RCC 7860 (cell line): ENCODE results near the gene AP3B1.
"Not testable (repeated sequence)": the region's sequence is repeated elsewhere in the genome, so short reads cannot be mapped to it uniquely, and the experiment has no call there.

Experiments used
- DNase-seq: peaks from one replicate; pipeline ENCODE4 v3.0.0-alpha.2; 2015; ENCODE audit warnings: low spot score
- FAIRE-seq: peaks from 2 replicates; lab custom pipeline; 2012; peaks lifted over from hg19 to GRCh38; lab: Jason Lieb, UNC

AP3B1 gene

DNA sequence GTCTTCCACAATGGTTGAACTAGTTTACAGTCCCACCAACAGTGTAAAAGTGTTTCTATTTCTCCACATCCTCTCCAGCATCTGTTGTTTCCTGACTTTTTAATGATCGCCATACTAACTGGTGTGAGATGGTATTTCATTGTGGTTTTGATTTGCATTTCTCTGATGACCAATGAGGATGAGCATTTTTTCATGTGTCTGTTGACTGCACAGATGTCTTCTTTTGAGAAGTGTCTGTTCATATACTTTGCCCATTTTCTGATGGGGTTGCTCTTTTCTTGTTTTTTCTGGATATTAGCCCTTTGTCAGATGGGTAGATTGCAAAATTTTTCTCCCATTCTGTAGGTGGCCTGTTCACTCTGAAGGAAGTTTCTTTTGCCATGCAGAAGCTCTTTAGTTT is 124.2 kb downstream of the AP3B1 start:
- not testable (repeated sequence) for FAIRE-seq, DNase-seq

DNA sequence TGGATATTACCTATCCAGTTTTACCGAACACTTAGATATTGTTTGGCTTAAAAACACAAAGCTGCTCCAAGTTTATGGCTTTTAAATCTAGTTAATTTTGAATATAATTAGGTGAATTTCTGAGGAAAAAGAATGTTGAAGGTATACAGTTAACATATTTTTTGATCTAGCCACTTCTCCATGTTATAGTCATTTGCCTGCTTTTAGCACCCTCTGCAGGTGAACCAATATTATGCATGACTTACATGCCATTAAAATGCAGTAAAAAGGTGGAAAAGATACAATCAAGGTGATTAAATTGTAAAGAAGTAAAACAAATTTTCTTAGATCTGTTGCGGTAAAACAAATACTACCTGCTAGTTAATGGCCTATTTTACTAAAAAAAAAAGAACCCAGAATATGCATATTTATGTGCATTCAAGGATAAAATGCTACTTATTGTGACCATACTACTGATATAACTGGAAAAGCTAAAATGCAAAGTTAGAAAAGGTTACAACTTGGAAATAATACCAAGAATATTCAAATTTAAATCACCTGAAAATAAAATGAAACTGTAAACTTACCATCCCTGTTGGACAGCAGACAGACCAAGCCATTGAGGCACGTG is 132.1 kb downstream of the AP3B1 start:
- FAIRE-seq (no peak), DNase-seq (no peak)

DNA sequence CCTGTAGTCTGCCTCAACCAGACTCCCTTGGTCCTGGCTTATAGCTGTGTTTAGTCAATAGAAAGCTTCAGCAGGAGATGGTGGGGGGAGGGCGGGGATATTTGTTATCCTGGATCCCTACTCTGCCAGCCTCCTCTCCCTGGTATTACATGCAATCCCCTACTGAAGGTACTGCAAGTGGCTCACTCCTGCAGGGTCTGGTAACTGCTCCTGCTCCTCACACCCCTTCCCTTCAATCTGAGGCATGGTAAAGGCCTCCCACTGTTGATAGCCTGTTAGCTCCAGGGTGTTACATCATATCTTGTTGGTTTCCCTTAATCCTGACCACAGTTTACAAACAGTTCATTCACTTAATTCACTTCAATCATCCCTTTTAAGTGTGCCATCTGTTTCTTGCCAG is 137.5 kb downstream of the AP3B1 start:
- DNase-seq, result no peak
- FAIRE-seq, result no peak

DNA sequence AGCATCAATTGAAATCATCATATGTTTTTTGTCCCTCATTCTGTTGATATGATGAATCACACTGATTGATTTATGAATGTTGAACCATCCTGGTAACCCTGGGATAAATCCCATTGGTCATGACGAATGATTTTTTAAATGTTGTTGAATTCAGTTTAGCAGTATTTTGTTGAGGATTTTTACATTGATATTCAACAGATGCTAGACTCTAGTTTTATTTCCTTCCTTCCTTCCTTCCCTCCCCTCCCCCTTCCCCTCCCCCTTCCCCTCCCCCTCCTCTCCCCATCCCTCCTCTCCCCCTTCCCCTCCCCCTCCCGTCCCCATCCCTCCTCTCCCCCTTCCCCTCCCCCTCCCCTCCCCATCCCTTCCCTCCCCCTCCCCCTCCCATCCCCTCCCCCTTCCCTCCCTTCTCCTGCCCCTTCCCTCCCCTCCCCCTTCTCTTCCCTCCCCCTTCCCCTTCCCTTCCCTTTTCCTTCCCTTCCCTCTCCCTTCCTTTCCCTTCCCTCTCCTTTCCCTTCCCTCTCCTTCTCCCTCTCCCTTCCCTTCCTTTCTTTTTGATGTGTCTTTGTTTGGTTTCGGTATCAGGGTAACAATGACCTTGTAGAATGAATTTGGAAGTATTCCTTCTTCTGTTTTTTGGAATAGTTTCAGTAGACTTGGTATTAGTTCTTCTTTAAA is 142.8 kb downstream of the AP3B1 start:
- DNase-seq (no peak), FAIRE-seq (no peak)

DNA sequence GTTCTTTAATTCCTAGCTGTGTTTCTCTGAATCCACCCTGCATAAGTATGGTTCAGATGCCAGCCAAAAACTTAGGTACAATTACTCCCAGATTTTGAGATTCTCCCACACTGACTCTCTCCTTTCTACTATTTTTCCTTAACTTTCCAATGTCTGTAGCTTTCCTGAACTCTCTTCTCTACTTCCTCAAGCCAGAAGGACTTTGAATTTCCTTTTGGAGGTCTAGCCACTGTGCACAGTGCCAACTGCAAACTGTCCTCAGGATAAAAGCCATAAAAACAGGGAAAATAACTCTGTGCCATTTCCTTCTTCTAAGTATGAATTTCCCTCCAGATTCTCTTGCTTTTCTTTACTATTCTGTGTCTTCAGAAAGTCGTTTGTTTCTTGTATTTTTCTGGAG is 157.2 kb downstream of the AP3B1 start:
- no peak for FAIRE-seq
- DNase-seq, result no peak

DNA sequence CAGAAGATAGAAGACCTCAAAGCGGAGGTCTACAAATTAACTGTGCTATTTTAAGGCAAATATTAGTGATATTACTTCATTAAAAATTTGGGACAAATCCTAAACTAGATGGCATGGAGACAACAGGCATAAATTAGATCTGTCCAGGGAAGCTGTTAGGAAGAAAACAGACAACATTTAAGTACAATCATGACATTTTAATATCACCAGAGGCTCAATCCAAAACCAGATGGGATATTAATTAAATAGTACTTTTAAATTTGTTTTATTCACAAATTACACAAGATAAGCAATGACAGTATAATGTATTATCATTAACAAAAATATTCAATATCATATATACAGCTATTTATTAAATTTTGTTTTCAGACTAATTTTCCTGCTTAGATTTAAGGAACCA is 161.1 kb downstream of the AP3B1 start:
- FAIRE-seq (no peak), DNase-seq (no peak)

DNA sequence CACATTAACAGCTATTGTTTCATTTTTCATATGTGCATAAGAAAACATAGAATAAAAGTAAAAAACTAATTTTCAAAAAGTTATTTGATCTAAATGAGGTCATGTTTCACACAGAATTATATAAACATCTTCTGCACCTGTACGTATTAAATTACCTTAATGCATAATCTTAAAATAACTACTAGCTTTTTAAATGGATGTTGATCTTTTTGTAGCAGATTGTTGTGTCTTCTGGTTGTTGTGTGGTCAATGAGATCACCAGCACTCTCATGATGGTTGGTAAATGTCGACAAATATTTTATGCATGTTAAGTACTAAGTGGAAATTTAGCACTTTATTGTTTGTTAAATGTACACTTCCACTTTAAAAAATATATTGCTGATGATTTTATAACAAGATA is 162.0 kb downstream of the AP3B1 start:
- no peak for FAIRE-seq
- no peak for DNase-seq

DNA sequence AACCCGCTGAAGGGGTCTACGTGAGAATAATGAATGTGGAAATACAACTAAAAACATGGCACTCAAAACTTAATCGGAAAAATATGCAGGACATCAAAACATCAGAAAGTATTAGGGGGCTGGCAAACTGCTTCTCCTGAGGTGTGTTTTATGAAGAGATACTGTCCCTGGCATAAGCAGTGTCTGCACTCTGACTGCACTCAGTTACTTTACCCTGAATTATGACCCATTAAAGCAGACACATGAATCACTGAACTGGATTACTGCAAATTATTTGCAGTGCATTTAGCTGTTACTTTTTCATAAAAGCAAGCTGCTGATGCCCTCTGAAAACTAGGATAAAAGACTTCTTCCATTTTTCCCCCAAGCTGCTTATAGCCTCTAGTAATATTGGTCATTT is 164.9 kb downstream of the AP3B1 start:
- FAIRE-seq, result no peak

DNA sequence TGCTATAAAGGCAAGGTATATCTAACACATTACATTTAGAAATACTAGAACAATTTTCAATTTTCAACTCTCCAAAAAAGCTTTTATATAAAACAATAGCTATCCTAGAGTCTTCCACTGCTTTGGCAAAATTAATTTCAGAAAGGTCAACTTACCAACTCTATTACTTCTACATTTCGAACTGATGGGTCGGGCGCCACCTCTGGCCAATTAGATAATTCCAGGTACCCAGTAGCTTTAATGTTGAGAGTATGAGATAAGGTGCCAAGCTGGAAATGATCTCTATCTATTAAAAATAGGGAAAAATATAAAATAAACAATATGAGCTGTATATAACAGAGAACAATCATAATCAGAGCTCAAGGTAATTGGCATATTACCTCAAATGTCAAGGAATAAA is 166.6 kb downstream of the AP3B1 start:
- no peak for DNase-seq
- no peak for FAIRE-seq

More for the DNA sequence above, 164.9 kb downstream of the AP3B1 start:
- no peak for DNase-seq

DNA sequence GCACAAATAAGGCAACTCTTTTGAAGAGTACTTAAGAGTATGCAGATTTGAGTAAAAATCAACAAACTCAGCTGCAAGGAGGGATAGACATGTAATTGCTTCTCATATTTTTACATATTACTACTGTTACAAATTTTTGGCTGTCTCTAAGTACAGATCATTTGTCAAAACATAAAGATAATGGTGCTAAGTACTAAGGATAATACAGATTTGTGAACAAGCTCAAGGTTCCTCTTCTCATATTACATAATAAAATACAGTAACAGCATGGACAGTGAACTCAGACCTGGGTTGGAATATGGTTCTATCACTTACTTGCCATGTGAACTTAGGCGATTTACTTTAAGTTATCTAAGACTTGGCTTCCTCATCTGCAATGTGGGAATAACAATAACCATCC is 168.0 kb downstream of the AP3B1 start:
- FAIRE-seq, result no peak

DNA sequence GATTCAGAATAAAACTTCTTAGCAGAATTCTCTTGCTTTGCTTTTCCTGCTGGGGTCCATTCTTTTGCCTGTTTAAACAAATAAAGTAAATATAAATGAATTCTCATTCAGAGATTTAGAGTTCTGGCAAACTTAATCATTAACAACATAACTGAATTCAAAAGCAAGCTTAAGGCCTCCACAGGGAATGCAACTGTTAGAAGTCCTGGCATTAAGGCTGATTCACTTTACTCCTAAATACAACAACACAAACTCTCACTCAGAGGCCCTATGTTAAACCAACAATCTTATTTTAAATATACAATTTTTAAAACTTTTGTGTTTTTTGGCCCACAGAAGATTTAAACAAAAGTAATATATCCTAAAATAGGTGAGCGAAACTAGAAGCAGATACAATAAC is 178.3 kb downstream of the AP3B1 start:
- DNase-seq, result no peak
- no peak for FAIRE-seq

More for the DNA sequence above, 168.0 kb downstream of the AP3B1 start:
- no peak for DNase-seq

DNA sequence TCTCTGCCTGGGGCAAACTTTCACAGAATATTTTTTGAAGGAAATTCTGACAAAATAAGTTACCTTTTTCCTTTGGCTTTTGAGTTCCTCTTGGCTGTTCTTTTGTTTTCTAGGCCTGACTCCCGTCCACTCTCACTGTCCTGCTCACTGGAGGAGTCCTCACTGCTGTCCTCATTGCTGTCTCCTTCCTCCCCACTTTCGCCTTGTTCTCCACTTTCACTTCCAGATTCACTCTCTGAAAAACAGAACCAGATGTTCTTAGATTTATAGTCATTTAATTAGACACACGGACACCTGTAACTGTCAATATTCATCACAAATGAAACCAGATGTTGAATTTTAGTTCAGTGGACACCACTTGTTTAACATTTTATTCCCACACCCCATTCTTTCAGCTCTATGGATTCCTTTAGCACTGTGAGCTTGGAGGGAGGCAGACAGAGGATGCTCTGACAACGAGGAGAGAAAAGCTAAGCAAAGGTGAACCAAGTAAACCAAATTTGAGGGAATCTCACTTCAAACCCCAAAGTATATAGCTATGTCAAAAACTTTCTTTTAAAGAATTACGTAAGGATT is 180.7 kb downstream of the AP3B1 start:
- no peak for DNase-seq

DNA sequence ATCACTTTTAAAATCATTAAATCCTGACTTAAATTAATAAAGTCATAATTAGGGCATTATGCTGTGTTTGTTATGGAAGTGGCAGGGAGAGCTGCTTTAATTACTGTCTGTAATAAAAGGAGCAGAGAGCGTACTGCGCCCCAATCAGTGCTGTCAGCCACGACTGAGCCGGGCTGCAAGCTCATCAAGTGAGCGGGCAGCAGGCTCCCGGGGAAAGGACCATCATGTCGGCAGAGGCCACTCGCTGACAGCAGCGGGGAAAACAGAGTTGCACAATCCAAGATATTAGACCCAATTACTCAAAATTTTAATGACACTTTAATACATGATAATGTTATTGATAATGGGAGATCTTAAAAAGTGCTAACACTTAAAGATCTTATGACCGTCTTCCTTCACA is 181.6 kb downstream of the AP3B1 start:
- FAIRE-seq, result no peak

More for the DNA sequence above, 180.7 kb downstream of the AP3B1 start:
- FAIRE-seq, result no peak

DNA sequence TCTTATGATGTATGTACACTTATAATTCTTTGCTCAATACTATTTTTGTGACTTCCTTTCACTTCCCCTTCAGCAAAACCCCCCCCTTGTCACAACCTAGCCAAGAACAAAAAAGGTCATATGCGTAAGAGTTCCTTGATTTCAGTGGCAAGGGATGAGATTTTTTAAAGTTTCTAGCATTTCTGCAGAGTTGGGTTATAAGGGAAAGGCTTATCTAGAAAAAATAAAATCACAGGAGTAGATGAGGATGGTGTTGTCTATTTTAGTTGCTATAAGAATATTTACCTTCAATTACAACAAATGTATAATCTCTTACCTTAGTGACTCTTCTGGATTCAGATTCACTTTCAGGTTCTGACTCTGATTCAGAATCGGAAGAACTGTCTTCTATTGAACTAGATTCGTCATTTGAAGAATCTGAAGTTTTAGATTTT is 184.6 kb downstream of the AP3B1 start:
- no peak for FAIRE-seq

More for the DNA sequence above, 181.6 kb downstream of the AP3B1 start:
- no peak for DNase-seq

DNA sequence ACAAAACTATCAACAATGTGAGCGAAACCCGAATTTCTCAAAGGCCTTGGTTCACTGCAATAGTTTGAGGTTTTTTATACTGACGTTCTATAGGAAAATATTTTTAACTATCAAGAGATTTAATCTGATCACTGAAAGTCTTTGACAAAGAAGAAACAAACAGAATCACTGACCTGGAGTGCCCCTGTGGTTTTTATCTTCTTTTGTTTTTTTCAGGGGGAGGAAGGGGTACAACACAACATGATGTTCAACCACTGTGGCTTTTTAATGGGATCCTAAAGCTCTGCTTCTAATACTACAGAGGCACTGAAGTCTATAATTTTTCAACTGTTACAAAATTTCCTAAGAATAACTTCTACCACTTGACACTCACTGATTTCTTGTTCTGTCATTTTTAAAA is 185.9 kb downstream of the AP3B1 start:
- no peak for FAIRE-seq
- no peak for DNase-seq

More for the DNA sequence above, 184.6 kb downstream of the AP3B1 start:
- no peak for DNase-seq

DNA sequence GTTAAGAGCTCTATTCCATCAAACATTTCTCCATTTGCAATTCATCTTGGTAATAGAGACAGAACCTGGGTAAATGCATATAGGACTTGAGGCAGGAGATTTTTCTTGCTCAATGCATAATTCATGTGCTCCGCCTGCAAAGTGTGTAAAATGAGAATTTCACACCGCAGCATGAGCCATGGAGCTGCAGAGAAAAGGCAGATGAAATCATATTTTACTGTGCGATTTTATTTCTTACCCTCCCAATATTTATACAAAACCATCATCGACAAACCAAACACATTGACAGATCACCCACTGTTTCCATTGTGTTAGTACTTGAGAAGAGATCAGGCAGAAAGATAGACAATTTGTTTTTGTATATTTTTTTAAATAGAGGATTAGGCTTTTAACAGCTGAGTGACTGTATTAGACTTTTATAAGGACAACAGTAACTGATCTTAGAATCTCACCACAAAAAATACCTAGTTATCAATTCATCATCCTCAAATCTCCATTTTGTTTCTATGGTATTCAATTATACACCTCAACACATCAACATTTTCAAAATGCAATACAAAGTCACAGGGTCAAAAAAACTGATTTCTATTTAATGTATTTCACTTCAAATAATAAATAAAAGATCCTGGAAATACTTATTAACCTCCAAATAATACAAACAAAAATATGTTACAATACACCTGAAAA is 191.1 kb downstream of the AP3B1 start:
- FAIRE-seq, result no peak
- DNase-seq, result no peak

DNA sequence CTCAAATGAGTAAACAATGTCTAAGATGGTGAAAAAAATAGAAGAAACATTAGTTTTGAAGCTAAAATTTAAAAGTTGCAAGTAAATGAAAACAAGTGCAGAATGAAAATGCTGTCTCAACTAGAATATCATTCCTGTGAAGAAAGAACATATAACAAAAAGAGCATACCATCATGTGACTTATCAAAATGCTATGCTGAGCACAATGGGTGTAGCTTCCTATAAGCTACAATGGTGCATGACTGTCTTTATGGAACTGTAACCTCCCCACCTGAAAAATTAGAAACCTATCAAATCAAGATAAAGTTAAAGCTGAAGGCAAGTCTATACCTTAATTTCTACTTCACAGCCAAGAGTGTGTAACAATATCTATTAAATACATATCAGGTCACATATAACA is 192.0 kb downstream of the AP3B1 start:
- DNase-seq (no peak), FAIRE-seq (no peak)

DNA sequence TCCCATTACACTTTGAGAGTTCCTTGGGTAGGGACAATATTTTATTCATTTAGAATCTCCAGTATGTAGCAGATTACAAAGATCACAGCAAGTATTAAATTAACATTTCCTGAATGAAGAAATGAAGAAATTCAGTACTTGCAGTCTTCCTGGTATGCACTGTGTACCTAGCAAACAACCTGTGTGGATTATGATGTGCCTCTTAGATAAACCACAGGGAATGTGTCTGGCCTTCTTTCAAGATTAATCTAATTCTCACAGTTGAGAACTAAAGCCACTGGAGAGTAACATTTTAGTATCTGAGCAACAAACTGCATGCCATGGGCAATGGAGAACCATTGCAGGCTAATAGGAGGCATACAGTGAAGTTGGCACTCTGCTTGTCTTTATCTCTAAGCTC is 199.4 kb downstream of the AP3B1 start:
- no peak for FAIRE-seq
- DNase-seq, result no peak

DNA sequence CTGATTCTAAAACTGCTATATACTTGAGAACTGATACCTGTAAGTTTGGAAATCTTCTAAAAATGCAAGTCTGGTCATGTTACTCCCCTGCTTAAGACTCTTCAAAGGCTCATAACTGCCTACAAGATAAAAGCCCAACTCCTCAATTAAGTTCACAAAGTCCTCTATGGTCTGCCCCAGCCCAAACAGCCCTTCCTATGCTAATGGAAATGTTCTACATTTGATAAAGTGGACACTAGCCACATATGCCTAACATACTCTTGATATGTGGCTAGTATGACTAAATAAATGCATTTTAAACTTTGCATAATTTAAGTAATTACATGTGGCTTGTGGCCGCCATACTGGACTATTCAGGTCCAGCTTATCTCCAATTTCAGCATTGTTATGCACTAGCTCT is 204.5 kb downstream of the AP3B1 start:
- DNase-seq, result no peak
- no peak for FAIRE-seq

DNA sequence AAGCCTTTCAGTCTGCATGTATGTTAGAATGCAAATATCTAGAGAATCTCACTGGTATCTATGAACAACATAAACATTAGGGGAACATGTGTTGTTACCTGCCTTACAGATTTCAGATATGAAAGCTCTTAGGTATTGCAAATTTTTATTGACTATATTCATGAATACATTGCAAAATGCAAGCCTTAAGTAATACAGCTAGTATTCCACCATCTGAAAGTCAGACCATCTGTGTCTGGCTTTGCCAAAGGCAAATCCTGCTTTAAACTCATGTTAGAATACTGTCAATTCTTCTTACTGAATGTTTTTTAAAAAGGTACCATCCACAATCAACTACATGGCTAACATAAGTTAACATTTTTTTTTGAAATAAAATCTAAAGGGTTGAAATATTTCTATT is 215.6 kb downstream of the AP3B1 start:
- no peak for FAIRE-seq
- DNase-seq, result no peak

DNA sequence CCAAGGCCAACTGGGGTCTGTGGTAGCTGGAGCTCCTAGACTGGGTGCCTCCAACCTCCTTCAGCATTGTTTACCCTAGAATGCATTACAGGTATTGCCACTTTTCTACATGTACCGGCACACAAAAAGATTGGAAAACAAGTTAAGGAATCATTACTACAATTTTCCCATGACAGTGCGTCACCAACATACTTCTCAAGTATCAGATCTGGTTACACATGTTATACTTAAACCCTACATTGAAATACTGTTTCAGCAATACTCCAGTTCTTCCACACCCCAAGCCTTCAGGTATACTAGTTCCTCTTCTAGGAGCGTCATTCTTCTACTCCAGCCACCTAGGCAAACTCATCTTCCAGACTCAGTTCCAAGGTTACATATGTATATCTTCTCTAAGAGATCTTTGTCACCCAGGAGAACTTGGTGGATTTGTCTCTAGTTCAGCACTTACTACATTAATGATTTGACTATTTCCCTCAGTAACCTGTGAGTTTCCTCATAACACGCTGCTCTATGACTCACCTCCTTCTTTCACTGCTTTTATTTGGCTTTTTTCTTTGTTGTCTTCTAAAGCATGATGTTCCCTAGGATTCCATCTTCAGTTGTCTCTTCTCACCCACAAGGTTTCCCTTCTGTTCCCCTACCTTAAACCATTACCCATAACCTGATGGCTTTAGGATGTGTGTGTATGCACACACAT is 217.0 kb downstream of the AP3B1 start:
- no peak for FAIRE-seq
- no peak for DNase-seq
